Right ventricle myocardium superior (tissue), 1 donor: Measurements from ENCODE around the gene EIF4A3. TPM values are rescaled to one million over a fixed set of nuclear protein-coding genes. Genes with fewer than 3 reads are reported as not detected.

ENCODE experiments used
- ATAC-seq: fragments of 200-7000 bp; cut with Tn5 transposase; one replicate; pipeline ENCODE4 v1.9.1; 2020; ENCODE audit warnings: mild to moderate bottlenecking; ENCODE audit not compliant: poor library complexity
- DNase-seq: peaks from one replicate; pipeline ENCODE4 v3.0.0-alpha.2; 2020
- intact Hi-C: fragments of 100-400 bp; cut with DNase I; formaldehyde crosslinking; loops from one replicate; pipeline ENCODE4 v1.11.2; 2022
- long read RNA-seq: library from polyadenylated mRNA; unstranded; transcript quantifications from one replicate; pipeline ENCODE4 v2.0.0, GENCODE V29; 2021
- total RNA-seq: library from RNA; stranded (reverse); fragmentation: NEBNext Ultra II Directional; extraction: Animal tissue kit (Norgen Biotek cat#: 25700); gene quantifications from one replicate; pipeline ENCODE4 v1.2.1, GENCODE V29; 2021
- donor health status: DM: no; HTN: yes; CAD: no; lungs with severe emphysema.

Gene EIF4A3
- total RNA-seq = 32.1 TPM
- long read RNA-seq, transcript EIF4A3-201 (12 exons, 1,734 nt) = major isoform, 66 of 68 reads
- long read RNA-seq, partial matches to known transcripts = 1 of 68 reads
- long read RNA-seq, other reads (novel, unspliced or antisense) = 1 of 68 reads

GRCh38 chr17:80147035-80147822 lies at the start of gene EIF4A3:
EIF4A3 (minus strand) TSS chr17:80147128; CDS start chr17:80146961, 167 bp downstream.
- intact Hi-C loops = no loop called here
- DNase-seq = peak; percentile 99
- peak; percentile 98 for ATAC-seq

- DNase-seq = no peak
- no peak for ATAC-seq
- intact Hi-C loops = no loop called here
Observed at GRCh38 chr17:80196652-80197051, 49.7 kb upstream of the EIF4A3 start.

- DNase-seq = no peak
- no peak for ATAC-seq
- intact Hi-C loops = no loop called here
Observed at GRCh38 chr17:80195671-80196529, 49.0 kb upstream of the EIF4A3 start.

DNA sequence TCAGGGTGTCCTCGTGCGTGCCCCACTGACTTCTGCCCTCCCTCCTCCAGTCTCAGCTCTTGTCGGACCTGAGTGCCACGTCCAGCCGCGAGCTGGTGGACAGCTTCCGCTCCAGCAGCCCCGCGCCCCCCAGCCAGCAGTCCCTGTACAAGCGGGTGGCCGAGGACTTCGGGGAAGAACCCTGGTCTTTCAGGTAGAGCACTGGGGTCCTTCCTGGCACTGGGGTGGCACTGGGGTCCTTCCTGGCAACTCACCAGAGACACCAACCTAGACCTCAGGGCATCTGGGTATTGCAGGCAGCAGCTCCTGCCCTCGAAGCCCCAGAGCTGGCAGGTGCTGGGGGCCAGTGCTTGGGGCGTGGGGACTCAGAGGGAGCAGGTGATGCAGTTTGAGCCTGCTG lies 48.2 kb upstream of the EIF4A3 start:
- intact Hi-C loops = no loop called here
- no peak for ATAC-seq
- DNase-seq = no peak

DNA sequence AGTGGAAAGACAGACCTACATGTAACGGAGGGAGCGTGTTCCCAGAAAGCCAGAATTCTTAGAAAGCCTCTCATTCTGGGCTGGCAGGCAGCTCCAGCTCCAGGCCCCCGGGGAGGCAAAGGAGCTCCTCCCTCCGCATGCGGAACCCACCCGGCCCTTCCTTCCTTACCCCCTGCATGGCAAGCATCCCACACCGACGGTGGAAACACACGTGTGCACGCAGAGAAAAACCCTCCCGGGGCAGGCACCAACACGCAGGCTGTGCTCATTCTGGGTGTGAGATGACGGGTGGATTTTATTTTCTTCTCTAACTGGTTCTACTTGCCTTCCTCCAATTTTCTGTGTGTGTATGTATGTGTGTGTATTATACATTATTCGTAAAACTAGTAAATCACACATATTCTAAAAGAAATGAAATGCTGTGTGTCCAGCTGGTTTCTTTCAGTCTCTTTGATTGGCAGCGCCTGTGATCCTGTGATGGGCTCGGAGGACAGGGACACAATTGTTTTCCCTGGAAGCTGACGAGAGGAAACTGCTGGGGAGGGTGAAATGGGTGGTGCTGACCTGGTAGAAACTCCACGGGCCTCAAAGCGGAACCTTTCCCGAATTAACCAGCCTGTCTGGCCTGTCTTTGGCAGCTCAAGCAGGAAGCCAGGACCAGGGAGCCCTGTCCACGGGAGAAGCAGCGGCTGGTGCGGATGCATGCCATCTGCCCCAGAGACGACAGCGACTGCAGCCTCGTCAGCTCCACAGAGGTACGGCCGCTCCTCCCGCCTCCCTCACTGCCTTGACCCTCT lies 45.1 kb upstream of the EIF4A3 start:
- intact Hi-C loops = no loop called here
- no peak for ATAC-seq
- no peak for DNase-seq

DNA sequence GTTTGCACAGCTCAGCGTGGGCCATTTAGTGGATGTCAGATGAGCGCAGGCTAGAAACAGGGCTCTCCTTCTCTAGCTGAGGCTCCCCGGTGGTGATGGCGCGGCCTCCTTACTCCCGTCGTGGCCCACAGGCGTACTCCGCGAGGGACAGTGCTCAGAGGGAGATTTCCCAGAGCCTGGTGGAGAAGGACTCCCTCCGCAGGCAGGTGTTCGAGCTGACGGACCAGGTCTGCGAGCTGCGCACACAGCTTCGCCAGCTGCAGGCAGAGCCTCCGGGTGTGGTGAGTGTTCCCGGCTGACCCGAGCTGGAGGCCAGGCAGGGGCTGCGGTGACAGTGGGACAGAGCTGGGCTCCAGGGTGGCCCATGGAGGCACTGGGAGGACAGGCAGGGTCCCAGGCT lies 44.3 kb upstream of the EIF4A3 start:
- DNase-seq = no peak
- intact Hi-C loops = no loop called here

GRCh38 chr17:80190716-80191115 lies 43.8 kb upstream of the EIF4A3 start:
- no peak for ATAC-seq
- intact Hi-C loops = no loop called here
- no peak for DNase-seq

More for the DNA sequence above, 44.3 kb upstream of the EIF4A3 start:
- no peak for ATAC-seq

DNA sequence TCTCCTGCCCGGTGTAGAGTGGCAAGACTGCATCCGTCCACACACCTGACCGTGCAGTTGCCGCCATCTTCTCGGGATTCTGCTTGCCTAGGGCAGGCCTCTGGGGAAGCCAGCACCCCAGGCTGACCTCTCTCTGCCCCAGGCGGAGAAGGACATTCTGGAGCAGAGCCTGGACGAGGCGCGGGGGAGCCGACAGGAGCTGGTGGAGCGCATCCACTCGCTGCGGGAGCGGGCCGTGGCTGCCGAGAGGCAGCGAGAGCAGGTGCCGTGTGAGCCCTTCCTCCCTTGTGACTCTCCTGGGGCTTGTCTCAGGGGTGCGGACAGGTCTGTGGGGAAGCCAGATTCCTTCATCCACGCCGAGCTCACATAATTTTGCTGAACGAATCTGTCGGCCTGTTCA lies 42.7 kb upstream of the EIF4A3 start:
- no peak for DNase-seq

DNA sequence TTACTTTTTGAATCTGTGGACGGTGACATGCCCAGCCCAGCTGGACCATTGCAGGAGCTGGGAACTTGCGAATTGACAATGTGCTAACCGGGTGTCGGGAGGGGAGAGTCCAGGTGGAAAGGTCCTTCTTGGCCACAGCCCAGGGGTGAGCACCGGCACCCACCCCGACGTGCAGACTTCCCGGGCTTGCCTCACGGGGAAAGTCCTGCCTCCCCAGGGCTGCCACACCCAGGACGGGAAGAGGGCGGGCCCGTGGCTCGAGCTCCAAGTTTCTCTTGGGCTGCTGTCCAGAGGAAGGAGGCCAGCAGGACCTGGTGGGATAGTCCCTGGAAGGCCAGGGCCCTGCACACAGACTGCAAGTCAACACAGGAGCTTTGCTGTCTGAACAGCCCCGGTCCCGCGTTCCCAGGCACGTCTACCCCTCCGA lies 40.6 kb upstream of the EIF4A3 start:
- intact Hi-C loops = no loop called here
- peak; percentile 85 for ATAC-seq
- peak; percentile 76 for DNase-seq

More for the DNA sequence above, 42.7 kb upstream of the EIF4A3 start:
- intact Hi-C loops = no loop called here
- ATAC-seq = no peak

GRCh38 chr17:80187090-80187489 lies 40.2 kb upstream of the EIF4A3 start:
- intact Hi-C loops = no loop called here
- no peak for ATAC-seq
- DNase-seq = no peak

- intact Hi-C loops = no loop called here
- ATAC-seq = no peak
Observed at GRCh38 chr17:80185968-80186367, 39.0 kb upstream of the EIF4A3 start.

DNA sequence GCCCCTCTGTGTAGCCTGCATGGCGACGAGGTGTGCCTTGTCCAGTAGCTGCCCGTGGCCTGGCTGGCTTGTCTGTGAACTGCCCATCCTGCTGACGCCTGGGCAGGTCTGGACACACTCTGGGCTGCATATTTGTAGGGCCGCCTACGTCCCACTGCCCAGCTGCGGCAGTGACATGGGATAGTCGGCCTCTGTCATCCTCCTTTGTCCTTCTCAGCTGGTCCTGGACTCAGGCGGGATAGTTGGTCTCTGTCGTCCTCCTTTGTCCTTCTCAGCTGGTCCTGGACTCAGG lies 37.4 kb upstream of the EIF4A3 start:
- intact Hi-C loops = no loop called here
- DNase-seq = no peak
- no peak for ATAC-seq

More at GRCh38 chr17:80185968-80186367, 39.0 kb upstream of the EIF4A3 start:
- no peak for DNase-seq

- no peak for ATAC-seq
- DNase-seq = no peak
- intact Hi-C loops = no loop called here
Observed at GRCh38 chr17:80183581-80184422, 36.9 kb upstream of the EIF4A3 start.

- intact Hi-C loops = no loop called here
- no peak for DNase-seq
- no peak for ATAC-seq
Observed at GRCh38 chr17:80182845-80183223, 35.9 kb upstream of the EIF4A3 start.

DNA sequence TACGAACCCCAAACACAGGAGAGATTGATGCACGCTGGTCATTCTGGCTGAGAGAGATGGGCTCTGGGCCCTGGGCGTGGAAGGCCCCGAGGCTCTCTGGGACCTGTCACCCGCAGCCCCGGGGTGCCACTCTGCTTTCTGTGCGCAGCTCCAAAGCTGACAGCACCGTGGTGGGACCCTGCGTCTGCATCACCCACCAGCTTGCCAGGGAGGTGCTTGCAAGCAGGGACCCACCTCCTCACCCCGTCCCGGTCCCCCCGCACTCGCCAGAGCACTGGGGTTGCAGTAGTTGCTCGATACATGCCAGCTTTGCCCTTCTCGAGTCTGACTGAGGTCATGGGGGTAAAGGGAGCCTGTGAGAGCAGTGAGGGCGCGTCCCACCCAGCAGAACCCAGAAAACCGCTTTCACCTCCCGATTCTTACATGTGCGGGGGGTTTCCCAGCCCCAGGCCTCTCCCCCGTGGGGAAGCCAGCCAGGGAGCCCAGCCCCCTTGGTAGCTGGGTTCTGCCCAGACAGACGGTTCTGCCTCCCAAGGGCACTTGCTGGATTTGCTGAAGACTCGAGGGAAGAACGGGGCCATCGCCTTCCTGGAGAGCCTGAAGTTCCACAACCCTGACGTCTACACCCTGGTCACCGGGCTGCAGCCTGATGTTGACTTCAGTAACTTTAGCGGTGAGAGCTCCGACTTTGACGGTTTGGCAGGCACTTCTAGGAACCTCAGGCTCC lies 35.4 kb upstream of the EIF4A3 start:
- ATAC-seq (no peak), DNase-seq (no peak)
- intact Hi-C loops = no loop called here

DNA sequence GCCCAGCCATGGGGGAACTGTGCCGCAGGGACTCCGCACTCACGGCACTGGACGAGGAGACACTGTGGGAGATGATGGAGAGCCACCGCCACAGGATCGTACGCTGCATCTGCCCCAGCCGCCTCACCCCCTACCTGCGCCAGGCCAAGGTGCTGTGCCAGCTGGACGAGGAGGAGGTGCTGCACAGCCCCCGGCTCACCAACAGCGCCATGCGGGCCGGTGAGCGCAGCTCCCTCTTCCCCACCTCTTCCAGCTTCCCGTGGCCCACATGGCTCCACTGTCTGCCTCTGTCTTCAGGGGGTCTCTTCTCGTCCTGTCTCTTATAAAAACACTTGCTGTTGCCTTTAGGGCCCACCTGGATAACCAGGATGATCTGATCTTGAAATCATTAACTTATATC lies 34.5 kb upstream of the EIF4A3 start:
- intact Hi-C loops = no loop called here
- no peak for ATAC-seq

DNA sequence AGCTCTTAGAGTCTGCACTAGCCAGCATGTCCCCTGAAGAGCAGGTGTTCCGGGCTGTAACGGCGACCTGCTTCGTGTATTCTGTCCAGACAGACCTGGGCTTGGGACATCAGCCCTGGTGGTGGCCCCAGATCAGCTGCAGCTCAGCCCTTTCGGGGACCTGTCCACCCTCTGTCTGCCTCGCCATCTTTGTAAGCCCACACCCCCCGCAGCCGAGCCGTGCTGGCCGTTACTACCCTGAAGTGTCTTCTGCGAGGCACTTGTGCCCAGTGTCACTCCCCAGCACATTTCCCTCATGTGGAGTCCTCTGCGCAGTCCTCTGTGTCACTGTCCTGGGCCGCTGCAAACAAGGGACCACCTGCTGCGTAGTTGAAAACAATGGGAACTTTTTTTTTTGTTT lies 33.3 kb upstream of the EIF4A3 start:
- DNase-seq (peak; percentile 30), ATAC-seq (no peak)
- intact Hi-C loops = no loop called here

More for the DNA sequence above, 34.5 kb upstream of the EIF4A3 start:
- DNase-seq = no peak
